ENCODE measurements around the gene PRCP.
A peak's percentile ranks its signal among the peaks of the same experiment; 100 is the strongest.
"Not testable (repeated sequence)": the region's sequence is repeated elsewhere in the genome, so short reads cannot be mapped to it uniquely, and the experiment has no call there.

The PRCP gene

DNA sequence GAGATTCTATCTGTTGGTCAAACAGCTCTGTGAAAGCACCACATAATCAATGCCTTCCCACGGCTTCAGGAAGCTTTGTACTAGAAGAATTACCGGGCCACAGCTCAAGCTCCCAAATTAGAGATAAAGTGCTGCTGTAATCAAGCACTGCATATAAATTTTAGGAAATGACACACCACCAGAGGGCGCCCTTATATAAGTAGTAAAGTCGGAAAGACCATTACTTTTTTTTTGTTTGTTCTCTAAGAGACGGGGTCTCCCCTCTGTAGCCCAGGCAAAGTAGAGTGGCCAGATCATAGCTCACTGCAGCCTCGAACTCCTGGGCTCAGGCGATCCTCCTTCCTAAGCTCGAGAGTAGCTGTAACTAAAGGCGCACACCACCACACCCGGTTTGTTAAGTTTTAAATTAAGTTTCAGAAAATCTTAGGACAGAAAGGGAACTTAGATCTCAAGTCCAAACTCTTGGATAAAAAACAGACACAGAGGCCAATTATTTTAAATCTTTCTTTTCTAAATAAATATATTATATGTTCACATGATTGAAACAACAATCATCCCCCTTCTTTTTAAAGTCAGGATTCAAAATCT is 32.6 kb downstream of the PRCP start:
- peak; percentile 73 to 92 (median 81) for DNase-seq

DNA sequence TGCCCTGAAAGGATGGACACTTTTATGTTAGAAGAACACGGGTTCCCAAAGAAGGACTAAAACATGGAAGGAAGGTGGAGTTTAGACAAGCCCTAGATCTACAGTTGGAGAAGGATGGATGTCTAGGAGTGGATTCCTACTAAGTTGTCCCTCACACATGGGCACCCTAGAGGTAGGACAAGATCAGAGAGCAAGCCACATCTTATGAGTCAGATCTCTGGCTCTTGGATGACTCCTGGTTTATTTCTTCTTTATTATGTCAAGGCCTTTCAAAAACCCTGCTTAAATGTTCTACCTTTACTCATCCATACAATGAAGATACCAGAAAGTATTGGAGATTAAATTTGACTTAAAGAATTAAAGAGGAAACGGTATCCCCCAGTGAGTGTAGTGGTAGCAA is 34.4 kb downstream of the PRCP start:
- no peak for DNase-seq

DNA sequence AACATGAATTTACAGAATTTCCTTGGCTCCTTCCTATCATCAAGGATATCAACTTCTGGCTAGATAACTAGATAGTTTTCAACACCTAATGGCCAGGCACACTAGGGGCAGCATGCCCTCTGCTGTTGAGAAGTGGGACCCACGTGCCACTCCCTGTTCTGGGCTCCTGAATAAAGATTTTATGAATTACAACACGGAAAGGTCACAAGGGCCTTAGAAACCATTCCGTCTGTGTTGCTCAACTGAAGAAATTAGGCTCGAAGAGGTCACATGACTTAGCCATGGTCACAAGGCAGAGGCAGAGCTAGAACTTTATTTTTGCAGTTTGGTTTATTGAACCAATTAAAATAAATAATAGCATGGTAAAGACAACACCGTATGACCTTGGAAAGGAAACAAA is 36.0 kb downstream of the PRCP start:
- DNase-seq = peak; percentile 19 to 75 (median 38)

DNA sequence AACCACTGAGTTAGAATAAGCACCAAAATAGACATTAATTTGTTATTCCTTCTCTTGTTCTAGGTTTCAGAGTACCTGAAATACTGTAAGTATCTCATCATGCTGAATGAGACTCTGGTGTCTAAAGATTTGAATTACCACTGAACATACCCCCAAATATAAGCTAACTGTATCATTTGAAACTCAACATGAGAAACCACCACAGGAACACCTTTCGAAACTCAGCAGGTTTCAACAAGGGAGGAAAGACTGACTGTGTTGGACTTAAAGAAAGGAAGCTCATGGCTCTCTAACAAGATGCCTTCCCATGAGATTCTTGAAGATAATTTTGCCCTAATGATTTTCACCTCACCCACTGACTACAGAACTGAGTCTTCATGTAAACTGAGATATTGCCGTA is 37.0 kb downstream of the PRCP start:
- no peak for DNase-seq

DNA sequence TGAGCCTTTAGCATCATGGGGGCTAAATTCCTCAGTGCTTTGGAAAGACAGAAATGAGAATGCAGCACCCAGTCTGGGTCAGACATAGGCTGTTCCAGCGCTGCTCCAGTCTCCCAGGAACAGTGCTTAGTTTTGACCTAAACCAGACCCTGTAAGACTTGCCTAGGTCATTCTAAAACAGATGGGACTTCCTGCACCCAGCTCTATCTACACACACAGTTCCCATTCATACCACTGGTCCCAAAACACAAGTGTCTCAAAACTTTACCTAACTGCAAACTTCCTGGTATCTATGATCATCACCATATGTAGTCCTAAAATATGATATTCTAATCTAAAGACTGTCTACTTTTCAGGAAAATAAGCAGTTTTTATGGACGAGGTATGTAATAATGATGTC is 37.9 kb downstream of the PRCP start:
- DNase-seq = no peak

DNA sequence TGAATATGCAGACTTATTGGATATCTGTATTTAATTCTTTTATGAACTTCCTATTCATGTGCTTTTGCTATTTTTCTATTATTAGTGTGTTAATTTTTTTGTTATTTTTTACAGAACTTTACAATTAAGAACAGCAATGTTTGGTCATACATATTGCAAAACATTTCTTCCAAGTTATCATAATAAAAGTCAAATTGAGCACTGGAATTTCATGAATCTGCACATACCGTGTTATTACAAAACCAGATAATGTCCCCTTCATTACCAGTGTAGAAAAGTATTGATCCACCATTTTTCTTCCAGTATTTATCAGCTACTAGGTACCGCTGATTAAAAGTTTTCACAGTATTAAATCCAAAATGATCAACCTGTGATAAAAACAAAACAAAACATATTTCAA is 40.5 kb downstream of the PRCP start:
- DNase-seq = no peak

DNA sequence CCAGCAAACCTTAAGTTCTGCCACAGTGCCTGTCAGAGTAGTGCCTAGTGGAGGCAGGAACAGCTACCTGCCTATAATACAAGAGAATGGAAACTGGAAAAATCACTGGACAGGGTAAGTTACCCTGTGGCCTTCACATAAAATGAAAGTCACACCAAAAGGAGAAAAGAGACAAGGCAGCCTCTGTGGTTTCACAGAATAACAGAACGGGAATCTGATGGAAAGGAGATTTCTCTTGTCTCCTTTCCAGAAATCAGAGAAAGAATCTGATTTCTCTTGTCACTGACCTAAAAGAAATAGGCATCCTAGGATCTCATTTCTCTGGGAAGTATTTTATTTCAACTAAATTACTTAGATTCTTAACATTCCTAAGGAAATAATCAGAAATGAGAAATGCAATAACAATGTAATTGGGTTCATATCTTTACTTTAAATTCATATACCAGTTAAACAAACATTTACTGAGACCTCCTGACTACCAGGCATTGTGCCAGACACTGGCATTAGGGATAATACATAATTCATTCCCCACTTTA is 41.6 kb downstream of the PRCP start:
- DNase-seq = no peak

DNA sequence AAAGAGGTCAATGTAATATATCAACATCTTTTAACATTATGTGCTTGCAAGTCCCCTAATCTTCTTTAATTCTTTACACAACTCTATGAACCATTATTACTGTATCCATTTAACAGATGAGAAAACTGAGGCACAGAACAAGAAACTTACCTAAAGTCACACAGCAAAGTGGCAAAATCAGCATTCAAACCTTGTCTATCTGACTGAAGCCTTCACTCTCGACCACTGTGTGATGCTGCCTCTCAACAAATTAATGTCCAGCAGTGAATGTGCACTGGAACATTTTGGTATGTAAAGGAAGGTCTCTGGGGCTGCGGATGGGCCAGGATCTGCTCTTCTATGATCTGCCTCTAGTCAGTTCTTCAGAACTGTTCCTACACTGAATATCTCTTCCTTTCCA is 42.1 kb downstream of the PRCP start:
- no peak for DNase-seq

DNA sequence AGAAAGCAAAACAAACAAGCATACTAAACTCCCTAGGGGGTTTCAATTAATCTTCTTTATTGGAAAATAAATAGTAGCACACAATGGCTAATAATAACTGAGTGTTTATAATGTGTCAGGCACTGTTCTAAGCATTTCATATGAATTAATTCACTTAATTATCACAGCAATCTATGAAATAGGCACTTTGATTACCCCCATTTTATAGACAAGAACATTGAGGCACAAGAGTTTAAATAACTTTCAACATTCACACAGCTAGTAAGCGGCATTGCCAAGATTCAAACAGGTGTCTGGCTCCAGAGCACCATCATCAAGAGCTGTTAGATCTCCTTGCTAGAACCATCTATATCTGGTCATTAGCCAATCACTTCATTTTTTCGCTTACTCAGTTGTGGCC is 43.1 kb downstream of the PRCP start:
- DNase-seq = no peak

DNA sequence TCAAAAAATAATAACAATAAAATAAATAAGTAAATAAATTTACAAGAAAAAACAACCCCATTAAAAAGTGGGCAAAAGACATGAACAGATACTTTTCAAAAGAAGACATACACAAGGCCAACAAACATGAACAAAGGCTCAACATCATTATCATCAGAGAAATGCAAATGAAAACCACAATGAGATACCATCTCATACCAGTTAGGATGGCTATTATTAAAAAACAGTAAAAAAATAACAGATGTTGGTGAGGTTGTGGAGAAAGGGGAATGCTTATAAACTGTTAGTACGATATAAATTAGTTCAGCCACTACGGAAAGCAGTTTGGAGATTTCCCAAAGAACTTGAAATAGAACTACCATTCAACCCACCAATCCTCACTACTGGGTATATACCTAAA is 44.6 kb downstream of the PRCP start:
- no peak for DNase-seq

DNA sequence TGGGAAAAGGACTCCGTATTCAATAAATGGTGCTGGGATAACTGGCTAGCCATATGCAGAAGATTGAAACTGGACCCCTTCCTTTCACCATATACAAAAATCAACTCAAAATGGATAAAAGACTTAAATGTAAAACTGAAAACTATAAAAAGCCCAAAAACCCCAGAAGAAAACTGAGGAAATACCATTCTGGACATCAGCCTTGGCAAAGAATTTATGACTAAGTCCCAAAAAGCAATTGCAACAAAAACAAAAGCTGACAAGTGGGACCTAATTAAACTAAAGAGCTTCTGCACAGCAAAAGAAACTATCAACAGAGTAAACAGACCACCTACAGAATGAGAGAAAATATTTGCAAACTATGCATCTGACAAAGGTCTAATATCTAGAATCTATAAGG is 45.3 kb downstream of the PRCP start:
- DNase-seq = not testable (repeated sequence)

DNA sequence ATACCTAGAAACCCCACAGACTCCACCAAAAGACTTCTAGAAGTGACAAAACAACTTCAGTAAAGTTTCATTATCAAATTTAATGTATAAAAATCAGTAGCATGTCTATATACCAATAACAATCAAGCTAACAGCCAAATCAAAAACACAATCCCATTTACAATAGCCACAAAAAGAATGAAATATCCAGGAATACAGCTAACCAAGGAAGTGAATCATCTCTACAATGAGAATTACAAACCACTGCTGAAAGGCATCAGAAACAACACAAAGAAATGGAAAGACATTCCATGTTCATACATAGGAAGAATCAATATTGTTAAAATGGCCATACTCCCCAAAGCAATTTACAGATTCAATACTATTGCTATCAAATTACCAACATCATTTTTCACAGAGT is 46.0 kb downstream of the PRCP start:
- no peak for DNase-seq

DNA sequence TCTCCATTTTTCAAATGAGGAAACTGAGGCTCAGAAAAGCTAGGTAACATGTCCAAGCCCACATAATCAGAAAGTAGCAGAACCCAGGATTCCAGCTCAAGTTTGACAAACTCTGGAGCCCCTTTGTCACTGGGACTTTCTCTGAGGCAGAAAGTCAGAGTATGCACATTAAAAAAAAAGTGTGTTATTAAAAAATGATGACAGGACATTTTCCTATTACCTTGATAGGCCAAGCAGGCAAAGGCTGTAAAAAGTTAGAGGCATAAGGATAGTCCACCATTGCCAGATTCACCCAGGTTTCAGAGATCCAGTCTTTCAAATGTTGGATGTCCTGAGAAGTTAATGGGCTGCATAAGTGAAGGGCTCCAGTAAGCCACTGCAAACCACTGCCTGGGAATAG is 51.4 kb downstream of the PRCP start:
- DNase-seq = no peak

DNA sequence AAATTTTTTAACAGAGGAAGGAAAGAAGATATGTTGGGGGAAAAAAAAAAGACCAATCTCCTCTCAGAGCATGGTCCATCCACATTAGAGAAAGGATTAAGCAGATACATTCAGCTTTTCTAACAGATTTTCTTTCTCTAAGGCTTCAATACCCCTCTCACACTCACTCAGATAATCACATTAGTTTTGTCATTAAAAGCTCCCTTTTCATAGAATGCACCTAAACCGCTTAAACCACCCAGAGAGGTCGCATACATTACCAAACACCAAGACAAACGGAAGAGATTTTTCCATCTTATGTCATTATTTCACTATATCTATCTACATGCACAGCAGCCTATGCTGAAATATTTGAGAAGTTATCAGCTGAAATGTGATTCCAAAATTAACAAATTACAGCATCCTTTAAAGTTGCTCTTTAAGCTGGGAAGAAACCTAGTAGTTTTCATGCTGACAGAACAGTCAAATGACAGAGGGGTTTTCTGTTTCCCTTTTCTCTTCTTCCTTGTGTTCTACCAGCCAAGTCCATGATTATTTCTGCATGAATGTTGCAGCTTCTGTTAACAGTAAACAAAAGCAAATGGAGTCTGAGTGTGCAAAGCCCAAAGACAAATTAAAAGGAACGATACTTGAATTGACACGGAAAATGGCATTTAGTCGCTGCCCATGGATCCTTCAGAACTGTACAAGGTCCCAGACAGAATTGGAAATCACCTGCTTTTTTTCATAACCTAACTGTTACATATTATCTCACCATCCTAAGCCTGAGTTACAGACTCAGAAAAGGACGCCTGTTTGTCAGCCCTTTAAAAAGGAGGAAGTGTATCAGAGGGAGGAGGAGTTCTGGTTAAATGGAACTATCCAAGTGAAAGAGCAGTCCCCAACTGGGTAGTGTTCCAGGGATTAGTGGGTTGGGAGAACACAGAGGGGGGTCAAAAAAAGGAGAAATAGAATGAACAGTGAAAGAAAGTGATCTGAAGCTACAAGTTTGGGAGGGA is 54.6 kb downstream of the PRCP start:
- DNase-seq = no peak

DNA sequence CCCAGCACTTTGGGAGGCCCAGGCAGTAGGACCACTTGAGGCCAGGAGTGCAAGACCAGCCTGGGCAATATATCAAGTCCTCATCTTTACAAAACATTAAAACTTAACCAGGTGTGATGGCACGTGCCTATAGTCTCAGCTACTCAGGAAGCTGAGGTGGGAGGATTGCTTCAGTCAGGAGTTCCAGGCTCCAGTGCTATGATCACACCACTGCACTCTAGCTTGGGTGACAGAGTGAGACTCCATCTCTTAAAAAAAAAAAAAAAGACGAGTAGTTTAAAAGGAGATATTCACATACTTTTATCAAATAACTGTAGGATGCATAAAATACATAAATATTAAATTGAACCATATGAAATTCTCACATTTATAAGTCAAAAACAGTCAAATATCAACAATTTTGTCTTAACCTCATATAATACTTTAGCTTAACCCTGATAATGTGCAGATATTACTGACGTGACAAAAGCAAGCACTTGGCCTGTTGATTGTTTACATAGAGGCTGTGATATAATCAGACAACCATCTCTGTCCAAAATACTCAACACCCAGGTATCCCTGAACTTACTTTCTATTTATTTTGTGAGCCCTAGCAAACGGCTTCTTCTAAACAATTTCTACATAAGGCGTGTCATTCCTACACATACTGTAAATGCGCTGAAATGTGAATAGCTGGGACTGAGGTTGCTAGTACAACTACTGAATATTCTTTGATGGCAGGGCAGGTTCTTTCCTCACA is 57.0 kb downstream of the PRCP start:
- DNase-seq = no peak

DNA sequence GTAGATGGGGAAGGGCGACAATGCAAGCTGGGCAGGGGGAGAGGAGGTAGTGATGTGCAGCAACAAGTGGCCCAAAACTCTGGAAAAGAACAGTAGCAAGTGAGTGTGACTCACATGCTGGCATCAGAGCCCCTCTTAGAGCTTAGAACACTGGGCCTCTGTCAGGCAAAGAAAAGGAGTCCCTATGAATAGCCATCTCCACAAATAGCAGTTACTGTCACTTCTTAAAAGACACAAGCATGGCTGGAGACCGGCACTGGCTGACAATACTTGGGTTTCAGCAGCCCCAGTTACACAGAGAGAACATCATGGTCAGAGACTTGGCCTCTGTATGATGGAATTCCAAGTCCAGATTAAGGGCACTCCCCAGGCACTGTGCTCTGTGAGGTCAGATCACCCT is 58.2 kb downstream of the PRCP start:
- no peak for DNase-seq

DNA sequence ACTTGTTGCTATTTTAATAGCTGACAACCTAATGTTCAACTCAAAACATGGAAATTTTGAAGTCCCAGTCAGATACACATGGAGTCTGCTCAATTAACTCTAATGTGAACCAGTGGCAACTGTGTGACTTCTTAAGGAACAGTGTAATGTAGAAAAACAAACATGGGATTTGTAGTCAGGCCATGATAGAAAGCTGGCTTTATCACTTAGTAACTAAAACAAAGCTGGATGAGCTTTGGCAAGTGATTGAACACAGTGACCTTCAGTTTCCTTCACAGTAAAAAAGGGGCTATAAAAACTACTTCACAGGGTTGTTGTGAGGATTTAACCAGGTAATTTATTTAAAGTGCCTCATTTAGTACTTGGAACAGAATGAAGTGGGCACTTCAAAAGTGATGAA is 62.6 kb downstream of the PRCP start:
- peak in 2 of 3 experiments; percentile 15 to 65 for DNase-seq

DNA sequence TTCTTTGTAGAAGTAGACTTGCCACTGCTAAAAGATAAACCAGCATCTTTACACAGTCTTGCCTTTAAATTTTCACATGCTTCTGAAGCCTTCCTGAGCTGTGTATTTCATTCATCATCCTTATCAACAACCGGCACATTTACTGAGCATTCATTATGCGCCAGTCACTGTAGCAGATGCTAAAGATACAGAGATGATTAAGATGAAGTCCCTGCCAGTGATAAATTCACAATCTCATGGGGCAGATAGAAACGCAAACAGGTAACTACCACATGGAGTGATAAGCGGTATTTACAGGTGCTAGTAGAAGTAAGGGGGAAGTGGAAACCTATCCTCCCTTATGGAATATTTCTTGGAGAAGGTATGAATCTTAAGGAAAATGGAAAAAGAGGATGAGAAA is 67.2 kb downstream of the PRCP start:
- no peak for DNase-seq

DNA sequence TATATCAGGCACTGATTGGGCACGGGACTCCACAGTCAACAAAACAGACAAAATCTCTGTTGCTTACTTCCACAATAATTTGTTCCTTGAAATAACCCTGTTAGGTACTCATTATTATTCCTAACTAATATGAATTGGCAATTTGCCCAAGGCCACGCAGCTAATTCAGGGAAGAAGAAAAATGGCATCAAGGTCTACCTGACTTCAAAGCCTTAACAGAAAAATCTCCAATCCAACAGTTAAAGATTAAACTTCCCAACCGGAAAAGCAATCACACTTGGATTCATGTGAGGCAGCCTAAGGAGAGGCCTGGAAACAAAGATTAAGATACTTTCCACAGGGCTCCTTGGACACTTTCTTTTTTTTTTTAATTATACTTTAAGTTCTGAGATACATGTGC is 68.9 kb downstream of the PRCP start:
- DNase-seq = peak in 1 of 3 experiments; percentile 38

DNA sequence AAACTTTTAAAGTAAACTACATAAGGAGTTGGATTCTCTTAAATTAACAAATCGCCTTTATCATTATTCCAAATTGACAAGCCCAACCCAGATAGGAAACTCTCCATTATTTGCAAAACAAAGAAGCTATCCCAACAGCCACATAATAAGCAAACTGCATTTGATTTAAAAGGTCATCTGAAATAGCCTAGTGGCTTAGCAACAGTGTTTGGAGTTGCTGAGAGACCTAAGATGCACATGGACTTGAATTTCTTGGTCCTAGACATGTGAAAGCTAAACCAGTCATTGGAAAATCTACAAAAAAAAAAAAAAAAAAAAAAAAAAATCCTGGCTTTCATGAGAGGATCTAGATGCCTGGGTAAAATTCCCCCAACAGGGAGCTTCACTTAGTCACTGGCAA is 69.5 kb downstream of the PRCP start:
- DNase-seq = peak in 1 of 3 experiments; percentile 30

DNA sequence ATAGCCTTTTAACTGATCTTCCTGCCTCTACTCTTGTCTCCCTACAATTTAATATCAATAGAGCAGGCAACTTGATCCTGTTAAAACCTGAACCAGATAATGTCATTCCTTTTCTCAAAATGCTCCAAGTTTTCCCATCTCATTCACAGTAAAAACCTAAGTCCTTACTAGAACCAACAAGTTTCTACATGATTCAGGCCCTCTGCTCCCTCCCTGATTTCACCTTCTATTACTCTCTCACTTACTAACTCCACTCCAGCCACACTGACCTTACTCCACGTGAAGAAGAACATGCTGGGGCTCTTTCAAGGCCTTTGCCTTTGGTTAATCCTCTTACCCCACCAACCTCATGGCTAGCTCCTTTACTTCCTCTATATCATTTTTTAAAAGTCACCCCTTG is 71.1 kb downstream of the PRCP start:
- no peak for DNase-seq

DNA sequence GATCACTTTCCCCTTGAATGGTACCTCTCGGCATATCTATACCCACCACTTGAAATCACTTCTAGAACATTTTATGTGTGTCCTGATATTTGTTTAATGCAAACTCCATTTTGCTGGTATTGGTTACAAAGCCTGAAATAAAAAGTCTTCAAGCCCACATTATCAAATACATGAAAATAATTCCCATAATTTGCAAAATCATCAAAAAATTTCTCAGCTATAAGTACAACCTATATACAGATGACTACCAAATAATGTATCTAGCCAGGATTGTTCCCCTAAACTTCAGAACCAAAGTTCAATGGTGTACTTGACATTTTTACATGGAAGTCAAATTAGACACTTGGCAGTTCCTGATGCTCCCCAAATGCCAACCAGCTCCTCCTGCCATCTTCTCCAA is 71.8 kb downstream of the PRCP start:
- DNase-seq = no peak

DNA sequence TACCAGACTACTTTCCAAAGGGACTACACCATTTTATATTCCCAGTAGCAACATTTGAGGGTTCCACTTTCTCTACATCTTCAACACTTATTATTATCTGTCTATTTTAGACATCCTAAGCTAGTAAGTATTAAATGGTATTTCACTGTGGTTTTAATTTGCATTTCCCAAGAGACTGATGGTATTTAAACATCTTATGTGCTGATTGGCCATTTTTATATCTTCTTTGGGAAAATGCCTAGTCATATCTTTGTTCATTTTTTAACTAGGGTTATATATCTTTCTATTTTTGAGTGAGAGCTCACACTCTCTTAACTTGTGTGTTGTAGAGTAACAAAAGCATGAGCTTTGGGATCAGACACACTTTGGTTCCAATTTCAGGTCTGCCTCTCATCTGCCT is 73.7 kb downstream of the PRCP start:
- DNase-seq = no peak
